RWPE1 (cell line): ENCODE results near the gene TAS1R1.

Experiments used
- CTCF ChIA-PET: fragments of 350-600 bp; sonication (Branson Sonifier 250); formaldehyde crosslinking; extraction: SDS; loops from one replicate; lab custom pipeline; 2021; lab: Yijun Ruan, JAX
- POLR2A ChIA-PET: fragments of 400-600 bp; formaldehyde crosslinking; extraction: SDS; loops from one replicate; lab custom pipeline; 2020; ENCODE audit warnings: antibody characterized with exemption; ENCODE audit not compliant: low non-redundant PET; lab: Yijun Ruan, JAX
- DNase-seq: peaks from one replicate; pipeline ENCODE4 v3.0.0; 2012; ENCODE audit warnings: low spot score
- H3K27ac ChIP-seq: fragments of 450-650 bp; 2 replicates; pipeline ENCODE4 v1.5.1; 2017
- TF ChIP-seq, protein P1 (sequence below): fragments of 450-650 bp; conservative IDR thresholded peaks from 2 replicates; pipeline ENCODE4 v1.5.1; 2017; ENCODE audit warnings: low read depth, mild to moderate bottlenecking

The TAS1R1 gene

DNA sequence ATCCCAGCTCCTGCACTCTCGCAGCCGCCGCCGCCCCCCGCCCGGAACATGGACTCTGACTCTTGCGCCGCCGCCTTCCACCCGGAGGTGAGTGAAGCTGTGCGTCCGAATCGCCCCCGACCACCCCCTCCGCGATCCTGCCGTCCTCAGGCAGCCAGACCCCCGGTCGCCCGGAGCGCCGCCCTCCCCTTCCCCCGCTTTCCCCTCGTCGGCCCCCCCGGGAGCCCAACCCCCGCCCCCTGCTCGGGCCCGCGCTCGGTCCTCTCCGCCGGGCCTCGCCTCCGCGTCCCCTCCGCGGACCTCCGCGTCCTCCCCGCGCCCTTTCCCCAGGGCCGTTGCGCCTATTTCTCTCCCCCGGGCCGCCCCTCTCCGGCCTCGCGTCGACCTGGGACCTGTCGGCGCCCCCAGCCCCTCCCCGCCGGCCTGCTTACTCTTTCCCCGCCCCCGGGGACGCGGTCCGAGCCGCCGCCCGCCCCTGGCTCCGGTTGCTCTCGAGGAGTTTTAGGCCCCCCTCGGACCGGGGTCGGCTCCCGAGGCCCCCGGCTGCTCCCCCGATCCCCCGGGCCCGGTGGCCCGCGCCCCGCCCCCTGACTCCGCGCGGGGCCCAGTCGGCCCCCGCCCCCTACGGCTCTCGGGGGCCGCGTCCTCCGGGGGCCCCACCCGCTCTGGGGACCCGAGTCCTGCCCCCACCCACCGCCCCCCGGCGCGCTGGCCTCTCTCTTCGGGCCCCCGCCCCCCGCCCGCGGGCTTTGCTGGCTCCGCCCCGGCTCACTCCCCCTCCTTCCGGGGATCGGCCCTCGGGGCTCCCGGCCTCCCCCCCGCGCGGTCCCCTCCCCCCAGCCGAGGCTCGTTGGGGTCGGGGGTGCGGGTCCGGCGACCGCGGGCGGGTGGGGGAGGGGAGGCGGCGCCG, 59.2 kb downstream of the TAS1R1 start:
- peak; percentile 68 for DNase-seq
- POLR2A ChIA-PET, result no interaction called here
- peak overlapping the region; percentile 93 for H3K27ac ChIP-seq

DNA sequence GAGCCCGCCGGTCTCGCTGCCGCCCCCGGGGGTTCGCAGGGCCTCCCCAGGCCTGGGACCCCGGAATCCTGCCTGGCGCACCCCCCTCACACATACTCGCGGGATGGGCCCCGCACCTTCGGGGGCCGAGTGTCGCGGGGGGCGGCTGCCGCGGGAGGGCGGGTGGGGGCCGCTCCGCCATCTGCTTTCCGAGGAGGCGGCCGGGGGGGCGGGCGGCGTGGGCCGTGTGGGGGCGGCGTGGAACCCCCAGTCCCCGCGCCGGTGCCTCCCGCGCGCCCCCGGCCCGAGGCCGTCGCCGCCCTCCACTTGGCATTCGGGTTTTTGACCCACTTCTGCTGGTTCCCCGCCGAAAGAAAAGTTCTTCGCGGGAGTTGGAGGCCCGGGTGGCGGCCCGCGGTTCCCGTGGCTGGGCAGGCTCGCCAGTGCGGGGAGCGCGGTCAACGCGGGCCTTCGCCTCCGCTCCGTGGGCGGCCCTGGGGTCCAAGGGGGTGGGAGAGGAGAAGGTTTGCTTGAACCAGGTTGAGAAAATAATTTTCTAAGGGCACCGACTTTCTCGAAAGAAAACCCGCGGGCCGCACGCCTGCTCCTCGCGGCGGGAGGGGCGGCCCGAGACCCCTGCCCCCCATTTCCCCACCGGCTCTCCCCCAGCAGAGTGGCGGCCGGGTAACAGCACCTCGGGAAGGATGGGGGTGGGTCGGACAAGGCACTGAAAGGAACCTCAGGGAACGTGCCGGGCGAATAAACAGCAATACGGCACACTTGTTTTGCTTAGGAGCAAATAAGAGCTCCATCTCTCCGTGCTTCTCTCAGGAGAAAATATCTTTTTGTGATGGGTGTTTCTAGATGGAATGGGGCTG, 60.0 kb downstream of the TAS1R1 start:
- POLR2A ChIA-PET, result interaction anchor here (0.5 kb wide), 1 partner anchor 17 kb away, joined by 4 read pairs; no protein-coding TSS in a partner anchor
- TF ChIP-seq, protein P1, sequence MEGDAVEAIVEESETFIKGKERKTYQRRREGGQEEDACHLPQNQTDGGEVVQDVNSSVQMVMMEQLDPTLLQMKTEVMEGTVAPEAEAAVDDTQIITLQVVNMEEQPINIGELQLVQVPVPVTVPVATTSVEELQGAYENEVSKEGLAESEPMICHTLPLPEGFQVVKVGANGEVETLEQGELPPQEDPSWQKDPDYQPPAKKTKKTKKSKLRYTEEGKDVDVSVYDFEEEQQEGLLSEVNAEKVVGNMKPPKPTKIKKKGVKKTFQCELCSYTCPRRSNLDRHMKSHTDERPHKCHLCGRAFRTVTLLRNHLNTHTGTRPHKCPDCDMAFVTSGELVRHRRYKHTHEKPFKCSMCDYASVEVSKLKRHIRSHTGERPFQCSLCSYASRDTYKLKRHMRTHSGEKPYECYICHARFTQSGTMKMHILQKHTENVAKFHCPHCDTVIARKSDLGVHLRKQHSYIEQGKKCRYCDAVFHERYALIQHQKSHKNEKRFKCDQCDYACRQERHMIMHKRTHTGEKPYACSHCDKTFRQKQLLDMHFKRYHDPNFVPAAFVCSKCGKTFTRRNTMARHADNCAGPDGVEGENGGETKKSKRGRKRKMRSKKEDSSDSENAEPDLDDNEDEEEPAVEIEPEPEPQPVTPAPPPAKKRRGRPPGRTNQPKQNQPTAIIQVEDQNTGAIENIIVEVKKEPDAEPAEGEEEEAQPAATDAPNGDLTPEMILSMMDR, result no peak
- DNase-seq, result peak; percentile 30
- CTCF ChIA-PET, result no interaction called here
- H3K27ac ChIP-seq, result peak overlapping the region; percentile 93

More for the DNA sequence above, 59.2 kb downstream of the TAS1R1 start:
- TF ChIP-seq, protein P1, result no peak
- CTCF ChIA-PET, result no interaction called here

DNA sequence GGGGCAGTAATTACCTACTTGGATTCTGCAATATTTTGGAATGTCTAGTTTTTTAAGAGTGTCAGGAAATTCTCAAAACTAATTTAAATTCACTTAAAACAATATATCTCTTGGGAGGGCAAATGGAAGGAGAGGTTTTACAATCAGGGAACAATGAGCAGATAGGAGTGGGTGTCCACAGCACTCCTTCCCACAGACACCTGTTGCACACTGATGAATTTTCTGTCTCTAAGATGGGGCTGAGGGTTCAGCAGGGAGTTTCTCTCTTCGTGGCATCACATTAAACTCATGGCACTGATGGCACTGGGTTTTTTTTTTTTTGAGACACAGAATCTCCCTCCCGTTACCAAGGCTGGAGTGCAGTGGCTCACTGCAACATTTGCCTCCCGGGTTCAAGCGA, 63.9 kb downstream of the TAS1R1 start:
- POLR2A ChIA-PET, result no interaction called here
- CTCF ChIA-PET, result no interaction called here
- no peak overlapping the region for H3K27ac ChIP-seq
- TF ChIP-seq, protein P1, result no peak
- no peak for DNase-seq

DNA sequence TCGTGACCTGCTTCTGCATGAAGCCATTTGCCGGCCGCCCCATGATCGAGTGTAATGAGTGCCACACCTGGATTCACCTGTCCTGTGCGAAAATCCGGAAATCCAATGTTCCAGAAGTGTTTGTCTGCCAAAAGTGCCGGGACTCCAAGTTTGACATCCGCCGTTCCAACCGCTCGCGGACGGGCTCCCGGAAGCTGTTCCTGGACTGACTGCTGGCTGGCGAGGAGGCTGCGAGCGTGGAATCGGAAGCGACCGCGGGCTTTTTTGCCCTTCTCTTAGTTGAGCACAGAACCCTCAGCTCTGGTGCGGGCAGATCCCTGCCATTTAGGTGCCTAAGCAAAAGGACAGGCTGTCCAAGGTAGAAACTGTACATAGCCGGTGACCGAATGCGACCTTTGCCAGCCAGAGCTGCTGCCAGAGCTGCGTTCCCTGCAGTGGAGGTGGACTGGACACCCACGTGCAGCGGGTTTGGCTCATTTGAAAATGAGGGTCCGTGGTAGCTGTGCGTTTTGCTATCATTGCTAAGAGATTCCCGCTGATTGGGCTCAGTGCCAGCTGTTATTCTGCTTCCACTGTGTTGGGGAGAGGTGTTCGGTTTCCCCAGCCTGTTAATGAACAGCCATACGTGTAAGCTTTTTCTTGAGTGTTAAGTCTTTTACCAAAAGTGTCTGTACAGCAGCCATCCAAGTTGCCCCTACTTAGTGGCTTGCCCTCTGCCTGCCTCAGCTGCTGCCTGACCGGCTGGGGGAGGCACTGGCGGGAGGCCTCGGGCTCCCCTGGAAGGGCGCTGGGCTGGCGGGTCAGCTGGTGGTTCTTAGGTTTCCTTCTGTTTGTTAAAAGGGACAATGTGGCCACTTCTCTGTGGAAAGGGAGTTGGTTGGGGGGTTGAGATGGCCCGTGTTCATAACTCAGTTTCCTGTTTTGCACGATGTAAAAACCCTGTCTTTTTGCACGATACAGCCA, 66.6 kb downstream of the TAS1R1 start:
- peak overlapping the region; percentile 47 for H3K27ac ChIP-seq
- no peak for DNase-seq
- POLR2A ChIA-PET, result interaction anchor here (0.6 kb wide), 1 partner anchor 39 kb away, joined by 3 read pairs; no protein-coding TSS in a partner anchor
- CTCF ChIA-PET, result interaction anchor here (0.6 kb wide), 1 partner anchor 500 kb away, joined by 3 read pairs; no protein-coding TSS in a partner anchor
- TF ChIP-seq, protein P1, result no peak

DNA sequence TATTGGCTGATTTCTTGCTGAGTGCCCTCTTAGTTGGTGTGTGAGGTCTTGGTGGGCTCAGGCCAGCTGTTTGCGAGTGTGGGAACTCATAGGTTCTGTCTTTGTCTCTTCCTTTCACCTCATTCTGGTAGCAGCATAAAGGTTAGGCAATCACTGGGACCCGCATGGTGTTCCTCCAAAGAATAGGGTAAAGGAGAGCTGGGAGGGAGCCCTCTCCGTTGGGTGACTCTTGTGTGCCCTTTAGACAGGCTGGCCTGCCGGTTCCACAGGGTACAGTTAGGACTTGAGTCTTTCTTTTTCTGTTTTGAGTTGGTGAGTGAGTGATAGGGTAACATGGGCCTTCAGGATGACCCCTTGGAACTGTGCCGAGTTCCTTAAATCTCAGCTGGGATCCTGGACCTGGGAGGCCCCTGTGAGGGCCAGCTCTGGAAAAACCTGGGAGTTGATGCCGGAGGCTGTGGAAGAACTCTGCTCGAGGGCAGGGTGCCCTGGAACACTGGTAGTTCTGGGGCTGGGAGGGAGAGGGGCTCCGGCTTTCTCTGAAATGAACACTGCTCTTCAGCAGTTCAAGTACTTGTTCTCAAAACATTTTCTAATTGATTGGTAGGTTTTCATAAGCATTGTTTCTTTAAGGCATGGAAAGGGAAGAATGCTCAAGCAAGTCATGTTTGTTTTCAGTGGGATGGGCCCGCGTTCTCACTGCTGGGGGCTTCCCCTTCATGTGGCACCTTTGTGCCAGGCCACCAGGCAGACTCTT, 67.5 kb downstream of the TAS1R1 start:
- H3K27ac ChIP-seq, result peak overlapping the region; percentile 47
- TF ChIP-seq, protein P1, result no peak
- ChIA-PET POLR2A (no interaction called here), CTCF (interaction anchor here (0.6 kb wide), 2 partner anchors 68 to 499 kb away, joined by 3 to 7 read pairs; partner anchors contain the start of gene TAS1R1)
- no peak for DNase-seq
